GM12874 (cell line): ENCODE measurements around the gene CBFA2T2.

Source experiments
- CTCF ChIP-seq: IDR thresholded peaks from 2 replicates; pipeline ENCODE4 v1.5.1; 2011; ENCODE audit warnings: low read depth, mild to moderate bottlenecking, control low read depth, low read length, moderate library complexity; ENCODE audit not compliant: insufficient read depth

Gene CBFA2T2

GRCh38 chr20:33609504-33609903 is 119.6 kb downstream of the CBFA2T2 start:
- no peak for TF ChIP-seq CTCF

DNA sequence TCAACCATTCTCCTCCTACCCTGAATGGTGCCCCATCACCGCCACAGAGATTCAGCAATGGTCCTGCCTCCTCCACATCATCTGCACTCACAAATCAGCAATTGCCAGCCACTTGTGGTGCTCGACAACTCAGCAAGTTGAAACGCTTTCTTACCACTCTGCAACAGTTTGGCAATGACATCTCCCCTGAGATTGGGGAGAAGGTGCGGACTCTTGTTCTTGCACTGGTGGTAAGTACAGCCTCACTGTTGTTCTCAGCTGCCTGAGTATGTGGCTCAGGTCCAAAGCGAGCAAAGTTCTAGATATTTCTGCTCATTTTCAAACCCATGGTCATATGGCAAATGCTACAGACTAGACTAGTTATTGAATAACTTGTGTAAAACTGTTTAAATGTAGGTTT is 121.2 kb downstream of the CBFA2T2 start:
- no peak for TF ChIP-seq CTCF

- no peak for TF ChIP-seq CTCF
Observed at GRCh38 chr20:33612001-33612400, 122.1 kb downstream of the CBFA2T2 start.

GRCh38 chr20:33621717-33622400 is 132.0 kb downstream of the CBFA2T2 start:
- TF ChIP-seq CTCF = no peak

GRCh38 chr20:33622705-33623365 is 132.9 kb downstream of the CBFA2T2 start:
- no peak for TF ChIP-seq CTCF

GRCh38 chr20:33624399-33624798 is 134.5 kb downstream of the CBFA2T2 start:
- no peak for TF ChIP-seq CTCF

DNA sequence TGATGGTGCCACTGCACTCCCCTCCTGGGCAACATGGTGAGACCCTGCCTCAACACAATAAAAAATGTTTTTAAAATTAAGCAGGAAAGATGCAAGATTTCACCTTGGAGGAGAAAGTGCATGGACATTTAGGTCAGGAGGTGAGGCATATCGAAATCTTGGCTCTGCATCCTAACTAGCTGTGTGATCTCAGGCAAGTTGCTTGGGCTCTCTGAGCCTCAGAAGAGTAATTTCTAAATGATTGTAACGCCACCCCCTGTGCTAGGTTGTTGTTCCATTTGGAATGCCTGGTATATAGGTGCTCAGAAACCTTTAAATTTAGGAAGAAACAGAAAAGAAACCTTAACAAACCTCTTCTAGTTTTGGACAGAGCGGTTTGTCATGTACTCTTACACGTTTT is 136.3 kb downstream of the CBFA2T2 start:
- no peak for TF ChIP-seq CTCF
